Measurements from ENCODE around the gene RREB1.

Gene RREB1

DNA sequence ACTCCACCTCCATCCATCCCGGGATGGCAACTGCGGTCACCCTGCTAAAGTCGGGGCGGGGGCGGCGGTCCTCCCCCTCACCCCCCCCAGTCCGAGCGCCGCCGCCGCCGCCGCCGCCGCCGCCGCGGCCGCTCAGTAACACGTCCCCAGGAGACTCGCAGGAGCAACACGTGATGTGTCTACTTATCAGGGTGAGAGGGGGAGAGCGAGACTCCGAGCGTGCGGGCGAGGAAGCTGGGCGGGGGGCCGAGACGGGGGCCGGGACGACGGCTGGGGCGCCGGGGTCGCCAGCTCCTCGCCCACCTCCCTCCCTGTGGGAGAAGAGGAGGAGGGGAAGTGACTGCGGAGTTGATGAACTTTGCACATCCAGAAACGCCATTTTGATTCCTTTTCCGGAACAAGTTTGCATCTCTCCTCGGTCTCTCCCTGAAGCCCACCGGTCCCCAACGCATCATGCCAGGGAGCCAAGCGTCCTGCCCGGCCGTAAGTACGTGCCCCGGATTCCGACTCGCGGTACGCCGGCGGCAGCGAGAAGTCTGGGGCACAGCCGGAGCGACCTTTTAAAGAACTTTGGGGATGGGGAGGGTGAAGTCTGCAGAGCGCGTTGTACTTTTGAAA, at the start of gene RREB1:
TSS of gene RREB1 (plus strand) at position 384 of the 618 bp plus-strand sequence. CDS start 73,951 bp downstream, outside the sequence.
- peak within 1 kb of the TSS; percentile 87 for H3K4me3 ChIP-seq
- in situ Hi-C loops (cut with MboI; ENCODE audit: low sequenced_read_pairs): no loop called here
- H3K27me3 ChIP-seq (ENCODE audit: low read depth): no peaks in the 10 kb centered on the region
- DNase-seq (ENCODE audit: low spot score in 2 of 2): peak; percentile 73 to 75
- no peaks in the 10 kb centered on the region for H3K9me3 ChIP-seq
- no peaks in the 10 kb centered on the region for H3K36me3 ChIP-seq (replicated peaks)
- peaks cover 24% of the 10 kb centered on the region for H3K4me1 ChIP-seq

GRCh38 chr6:7058250-7058923, 49.4 kb upstream of the RREB1 start:
- no peaks in the 10 kb centered on the region for H3K36me3 ChIP-seq (replicated peaks)
- in situ Hi-C loops (cut with MboI; ENCODE audit: low sequenced_read_pairs): no loop called here
- DNase-seq (ENCODE audit: low spot score in 2 of 2): no peak

DNA sequence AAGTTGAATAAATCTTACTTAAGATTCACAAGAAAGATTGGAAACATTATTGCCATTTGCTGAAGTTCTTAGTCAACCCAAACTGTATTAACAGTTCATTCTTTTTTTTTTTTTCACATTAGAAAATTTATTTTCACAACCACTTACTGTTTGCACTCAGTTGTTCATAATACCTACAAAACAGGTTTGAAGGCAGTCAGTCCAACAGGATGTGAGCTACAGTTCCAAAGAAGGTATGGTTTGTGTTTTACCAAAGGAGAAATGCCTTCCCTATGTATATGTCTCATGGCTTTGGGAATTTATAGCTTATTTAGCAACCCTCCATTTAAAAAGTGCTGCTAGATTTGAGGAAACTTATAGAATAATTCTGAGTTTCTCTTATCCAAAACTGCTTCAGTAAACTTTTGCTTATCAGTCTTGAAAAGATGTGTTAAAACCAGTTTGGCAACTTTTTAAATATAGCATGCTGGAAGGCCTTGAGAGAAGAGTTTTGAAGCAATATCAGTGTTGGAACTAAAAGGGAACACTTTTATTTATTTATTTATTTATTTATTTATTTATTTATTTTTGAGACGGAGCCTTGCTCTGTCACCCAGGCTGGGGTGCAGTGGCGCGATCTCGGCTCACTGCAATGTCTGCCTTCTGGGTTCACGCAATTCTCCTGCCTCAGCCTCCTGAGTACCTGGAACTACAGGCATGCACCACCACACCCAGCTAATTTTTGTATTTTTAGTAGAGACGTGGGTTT, 46.8 kb upstream of the RREB1 start:
- no peak overlapping the region for H3K4me3 ChIP-seq
- no peaks in the 10 kb centered on the region for H3K36me3 ChIP-seq (replicated peaks)
- no peaks in the 10 kb centered on the region for H3K9me3 ChIP-seq
- H3K27me3 ChIP-seq (ENCODE audit: low read depth): no peaks in the 10 kb centered on the region
- DNase-seq (ENCODE audit: low spot score in 2 of 2): no peak
- no peaks in the 10 kb centered on the region for H3K4me1 ChIP-seq
- in situ Hi-C loops (cut with MboI; ENCODE audit: low sequenced_read_pairs): no loop called here

More at GRCh38 chr6:7058250-7058923, 49.4 kb upstream of the RREB1 start:
- Histone ChIP-seq H3K27me3 (ENCODE audit: low read depth) (no peaks in the 10 kb centered on the region), H3K4me3 (no peak overlapping the region), H3K9me3 (no peaks in the 10 kb centered on the region), H3K4me1 (no peaks in the 10 kb centered on the region)

- H3K9me3 ChIP-seq: no peaks in the 10 kb centered on the region
- no peak overlapping the region for H3K4me3 ChIP-seq
- H3K4me1 ChIP-seq: no peaks in the 10 kb centered on the region
- no peaks in the 10 kb centered on the region for H3K27me3 ChIP-seq (ENCODE audit: low read depth)
- in situ Hi-C loops (cut with MboI; ENCODE audit: low sequenced_read_pairs): no loop called here
- DNase-seq (ENCODE audit: low spot score in 2 of 2): no peak
- no peaks in the 10 kb centered on the region for H3K36me3 ChIP-seq (replicated peaks)
These were observed 45.2 kb upstream of the RREB1 start for GRCh38 chr6:7062451-7063162.

DNA sequence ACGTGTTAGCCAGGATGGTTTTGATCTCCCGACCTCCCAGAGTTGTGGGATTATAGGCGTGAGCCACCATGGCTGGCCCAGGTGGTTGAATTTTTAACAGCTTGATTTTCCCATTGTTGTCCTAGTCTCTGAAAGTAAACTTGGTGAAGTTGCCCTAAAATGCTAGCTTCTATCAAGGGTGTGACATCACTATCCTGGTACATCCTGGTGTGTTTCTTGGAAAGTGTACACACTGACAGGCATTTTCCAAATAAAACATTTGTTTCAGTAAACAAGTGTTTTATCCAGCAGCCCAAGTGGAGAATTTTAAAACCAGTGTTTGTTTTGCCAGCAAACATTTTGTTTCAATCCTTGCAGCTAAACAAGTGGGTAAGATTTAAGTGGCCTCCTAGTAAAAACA, 40.5 kb upstream of the RREB1 start:
- Histone ChIP-seq H3K9me3 (no peaks in the 10 kb centered on the region), H3K27me3 (ENCODE audit: low read depth) (no peaks in the 10 kb centered on the region), H3K4me1 (no peaks in the 10 kb centered on the region), H3K36me3 (replicated peaks) (no peaks in the 10 kb centered on the region), H3K4me3 (no peak overlapping the region)
- DNase-seq (ENCODE audit: low spot score in 2 of 2): no peak
- in situ Hi-C loops (cut with MboI; ENCODE audit: low sequenced_read_pairs): no loop called here

DNA sequence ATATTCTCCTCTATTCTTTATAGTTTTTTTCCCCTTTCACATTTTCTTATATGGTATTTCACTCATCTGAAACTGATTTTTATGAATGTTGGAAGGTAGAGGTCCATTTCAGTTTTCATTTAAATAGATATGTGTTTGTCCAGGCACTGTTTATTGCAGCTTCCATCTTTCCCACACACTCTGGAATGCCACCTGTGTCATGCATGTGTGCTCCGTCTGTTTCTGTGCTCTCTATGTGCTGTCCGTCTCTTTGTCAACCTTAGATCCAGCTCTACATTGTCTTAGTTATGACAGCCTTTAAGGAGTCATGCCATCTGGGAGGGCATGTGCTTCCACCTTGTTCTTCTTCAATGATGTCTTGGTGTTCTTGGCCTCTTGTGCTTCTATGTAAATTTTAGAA, 36.4 kb upstream of the RREB1 start:
- no peaks in the 10 kb centered on the region for H3K36me3 ChIP-seq (replicated peaks)
- H3K9me3 ChIP-seq: no peaks in the 10 kb centered on the region
- no peaks in the 10 kb centered on the region for H3K27me3 ChIP-seq (ENCODE audit: low read depth)
- DNase-seq (ENCODE audit: low spot score in 2 of 2): no peak
- no peaks in the 10 kb centered on the region for H3K4me1 ChIP-seq
- in situ Hi-C loops (cut with MboI; ENCODE audit: low sequenced_read_pairs): no loop called here
- no peak overlapping the region for H3K4me3 ChIP-seq

- in situ Hi-C loops (cut with MboI; ENCODE audit: low sequenced_read_pairs): no loop called here
- H3K36me3 ChIP-seq (replicated peaks): no peaks in the 10 kb centered on the region
These were observed 34.5 kb upstream of the RREB1 start for GRCh38 chr6:7073082-7073820.

GRCh38 chr6:7073821-7074525, 33.8 kb upstream of the RREB1 start:
- Histone ChIP-seq H3K36me3 (replicated peaks) (no peaks in the 10 kb centered on the region), H3K9me3 (no peaks in the 10 kb centered on the region), H3K4me3 (no peak overlapping the region), H3K27me3 (ENCODE audit: low read depth) (no peaks in the 10 kb centered on the region), H3K4me1 (no peaks in the 10 kb centered on the region)
- no peak for DNase-seq (ENCODE audit: low spot score in 2 of 2)
- in situ Hi-C loops (cut with MboI; ENCODE audit: low sequenced_read_pairs): no loop called here

More at GRCh38 chr6:7073082-7073820, 34.5 kb upstream of the RREB1 start:
- no peak for DNase-seq (ENCODE audit: low spot score in 2 of 2)
- no peaks in the 10 kb centered on the region for H3K27me3 ChIP-seq (ENCODE audit: low read depth)
- H3K4me3 ChIP-seq: no peak overlapping the region
- no peaks in the 10 kb centered on the region for H3K9me3 ChIP-seq
- no peaks in the 10 kb centered on the region for H3K4me1 ChIP-seq

- in situ Hi-C loops (cut with MboI; ENCODE audit: low sequenced_read_pairs): no loop called here
- DNase-seq (ENCODE audit: low spot score in 2 of 2): no peak
- Histone ChIP-seq H3K27me3 (ENCODE audit: low read depth) (no peaks in the 10 kb centered on the region), H3K36me3 (replicated peaks) (no peaks in the 10 kb centered on the region), H3K4me3 (no peak overlapping the region), H3K4me1 (no peaks in the 10 kb centered on the region), H3K9me3 (no peaks in the 10 kb centered on the region)
These were observed 32.9 kb upstream of the RREB1 start for GRCh38 chr6:7074870-7075269.

- Histone ChIP-seq H3K9me3 (no peaks in the 10 kb centered on the region), H3K4me1 (no peaks in the 10 kb centered on the region), H3K4me3 (no peak overlapping the region), H3K27me3 (ENCODE audit: low read depth) (no peaks in the 10 kb centered on the region), H3K36me3 (replicated peaks) (no peaks in the 10 kb centered on the region)
- DNase-seq (ENCODE audit: low spot score in 2 of 2): no peak
- in situ Hi-C loops (cut with MboI; ENCODE audit: low sequenced_read_pairs): no loop called here
These were observed 32.3 kb upstream of the RREB1 start for GRCh38 chr6:7075341-7076000.

- H3K4me3 ChIP-seq: no peak overlapping the region
- DNase-seq (ENCODE audit: low spot score in 2 of 2): no peak
- in situ Hi-C loops (cut with MboI; ENCODE audit: low sequenced_read_pairs): no loop called here
- no peaks in the 10 kb centered on the region for H3K9me3 ChIP-seq
- H3K36me3 ChIP-seq (replicated peaks): no peaks in the 10 kb centered on the region
- H3K4me1 ChIP-seq: no peaks in the 10 kb centered on the region
- no peaks in the 10 kb centered on the region for H3K27me3 ChIP-seq (ENCODE audit: low read depth)
These were observed 29.9 kb upstream of the RREB1 start for GRCh38 chr6:7077856-7078255.

DNA sequence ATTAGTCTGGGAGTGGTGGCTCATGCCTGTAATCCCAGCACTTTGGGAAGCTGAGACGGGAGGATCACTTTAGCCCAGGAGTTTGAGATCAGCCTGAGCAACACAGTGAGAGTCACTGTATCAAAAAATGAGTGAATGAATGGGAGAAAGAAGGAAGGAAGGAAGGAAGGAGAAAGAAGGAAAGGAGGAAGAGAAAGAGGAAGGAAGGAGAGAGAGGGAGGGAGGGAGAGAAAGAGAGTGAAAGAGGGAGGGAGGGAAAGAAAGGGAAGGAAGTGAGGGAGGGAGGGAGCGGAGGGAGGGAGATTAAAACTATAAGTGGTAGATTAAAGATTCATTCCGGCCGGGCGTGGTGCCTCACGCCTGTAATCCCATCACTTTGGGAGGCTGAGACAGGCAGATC, 28.9 kb upstream of the RREB1 start:
- DNase-seq (ENCODE audit: low spot score in 2 of 2): no peak
- H3K27me3 ChIP-seq (ENCODE audit: low read depth): no peaks in the 10 kb centered on the region
- H3K36me3 ChIP-seq (replicated peaks): no peaks in the 10 kb centered on the region
- H3K4me1 ChIP-seq: no peaks in the 10 kb centered on the region
- no peak overlapping the region for H3K4me3 ChIP-seq
- in situ Hi-C loops (cut with MboI; ENCODE audit: low sequenced_read_pairs): no loop called here
- H3K9me3 ChIP-seq: no peaks in the 10 kb centered on the region

All from HAP-1 (cell line).